Stimulated activated CD4-positive, alpha-beta T cell treated with anti-CD3 and anti-CD28 coated beads, Interleukin-15, amount 100 ng/mL, for 1 hour (primary cell): ENCODE measurements around the gene RRAGD.

Experiments used
- DNase-seq, 2 donors: peaks; one replicate each; pipeline ENCODE4 v3.0.0-alpha.2; 2020; ENCODE audit warnings: low read depth in 1 of 2, low spot score in 1 of 2

RRAGD gene

GRCh38 chr6:89378628-89379027 lies 33.4 kb downstream of the RRAGD start:
- DNase-seq: no peak

DNA sequence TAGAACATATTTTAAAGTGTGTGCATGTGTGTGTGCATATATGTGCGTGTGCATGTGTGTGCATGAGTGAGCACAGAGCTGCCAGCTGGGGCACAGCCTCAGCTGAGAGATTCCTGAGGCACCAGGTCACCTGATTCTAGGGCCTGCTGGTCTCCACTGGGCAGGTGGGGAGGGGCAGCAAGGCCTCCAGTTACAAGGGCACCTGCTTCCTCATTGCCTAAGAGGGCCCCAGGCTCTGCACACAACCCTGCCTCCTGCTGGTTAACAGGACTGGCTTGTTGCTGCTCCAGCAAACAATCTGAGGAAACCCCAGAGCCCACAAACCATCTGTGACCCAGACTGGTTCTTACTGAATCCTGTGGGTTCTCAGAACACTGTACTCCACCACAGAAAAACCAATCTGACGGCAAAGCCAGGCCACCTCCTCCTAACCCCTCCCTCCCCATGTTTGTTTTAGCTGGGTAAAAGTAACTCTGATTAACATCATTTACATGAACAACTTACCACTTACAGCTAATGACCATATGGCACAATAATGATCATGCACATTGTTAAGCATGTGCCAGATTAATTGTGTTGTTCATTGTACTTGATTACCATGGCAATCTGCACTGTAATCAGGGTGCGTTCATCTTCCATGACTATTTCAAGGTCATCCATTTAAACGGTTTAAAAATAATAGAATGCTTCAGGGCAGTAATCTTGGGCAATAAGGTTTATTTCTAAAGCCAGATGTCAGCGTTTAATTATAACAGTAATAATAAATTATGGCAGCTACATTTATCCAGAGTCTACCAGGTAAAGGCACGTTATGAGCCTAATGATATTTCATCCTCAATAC lies 36.4 kb downstream of the RRAGD start:
- peak in 1 of 2 donors; percentile 40 for DNase-seq

DNA sequence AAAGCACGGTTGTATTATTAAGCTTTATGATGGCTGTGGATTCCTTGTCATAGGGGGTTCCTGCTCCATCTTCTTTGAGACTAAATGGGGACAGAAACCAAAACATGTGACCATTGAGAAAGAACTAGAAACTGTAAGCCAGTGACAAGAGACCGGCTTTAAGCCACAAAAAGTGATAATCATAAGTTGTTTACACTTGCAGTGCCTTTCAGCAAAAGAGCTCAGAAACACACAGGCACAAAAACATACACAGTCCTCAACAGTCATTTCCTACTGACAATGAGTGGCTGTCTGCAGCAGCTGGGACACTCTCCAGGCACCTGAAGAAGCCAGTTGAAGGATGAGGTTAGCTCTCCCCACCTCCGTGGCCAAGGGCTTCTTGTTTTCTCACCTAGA lies 39.6 kb downstream of the RRAGD start:
- no peak for DNase-seq

GRCh38 chr6:89371849-89372505 lies 40.1 kb downstream of the RRAGD start:
- DNase-seq: peak; percentile 64 to 66

DNA sequence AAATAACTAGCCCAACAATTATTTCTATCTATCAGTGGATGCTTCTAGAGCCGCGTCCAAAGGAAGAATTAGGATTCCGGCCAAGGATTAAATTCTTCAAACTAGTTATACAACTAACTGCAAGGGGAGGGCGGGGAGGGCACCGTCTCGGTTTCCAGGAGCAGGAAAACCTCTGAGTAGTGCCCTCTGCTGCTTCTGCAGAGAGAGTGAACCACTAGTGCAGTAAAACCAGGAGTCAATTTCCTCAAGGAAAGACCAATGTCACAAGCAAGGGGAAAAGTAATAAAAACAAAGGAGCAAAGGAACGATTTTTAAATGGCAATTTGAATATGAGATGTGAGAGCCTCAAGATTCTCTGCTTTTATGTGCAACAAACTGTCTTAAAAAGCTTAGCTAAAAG lies 43.1 kb downstream of the RRAGD start:
- no peak for DNase-seq

DNA sequence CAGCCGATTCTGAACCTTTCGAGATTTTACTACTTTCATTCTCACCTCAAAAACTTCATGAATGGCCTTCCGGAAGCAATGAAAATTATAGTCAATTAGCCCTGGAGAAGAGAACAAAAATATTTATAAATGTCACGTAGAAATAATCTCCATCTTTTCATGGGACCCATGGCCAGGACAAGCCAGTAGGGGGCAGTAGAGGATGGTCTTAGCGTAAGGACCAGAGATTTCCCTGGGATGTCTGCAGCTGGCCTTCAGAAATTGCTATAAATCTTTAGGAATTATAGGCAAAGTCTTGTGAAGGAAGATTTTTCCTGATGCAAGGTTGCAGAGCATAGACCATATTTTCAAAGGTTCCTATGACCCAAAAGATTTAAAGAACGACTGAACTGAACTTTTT lies 44.0 kb downstream of the RRAGD start:
- DNase-seq: peak; percentile 13 to 34

GRCh38 chr6:89364586-89364985 lies 47.5 kb downstream of the RRAGD start:
- no peak for DNase-seq

GRCh38 chr6:89361171-89361570 lies 50.9 kb downstream of the RRAGD start:
- no peak for DNase-seq

DNA sequence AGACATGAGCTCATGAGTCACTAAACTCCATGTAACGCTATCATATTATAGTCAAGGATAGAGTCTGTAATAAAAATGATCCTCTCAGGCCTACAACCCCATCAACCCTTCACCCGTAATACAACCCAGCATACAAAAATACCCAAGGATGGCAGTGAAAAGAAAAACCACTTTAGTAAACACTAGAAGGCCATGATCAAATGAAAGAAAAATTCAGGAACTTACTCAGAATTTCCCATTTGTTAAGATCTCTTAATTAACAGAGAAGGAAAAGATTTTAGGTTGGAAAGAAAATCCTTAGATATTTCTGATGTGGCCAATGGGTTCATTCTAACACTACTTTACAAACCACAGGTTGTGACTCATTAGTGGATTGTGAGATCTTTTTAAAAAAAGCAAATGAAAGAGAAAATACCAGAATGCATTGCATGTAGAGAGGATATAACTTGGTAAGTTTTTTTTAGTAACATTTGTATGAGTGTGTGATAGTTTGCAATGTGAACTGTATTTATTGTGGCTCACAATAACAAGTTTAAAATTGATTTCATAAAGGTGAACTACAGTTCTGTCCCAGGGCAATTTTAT lies 51.6 kb downstream of the RRAGD start:
- DNase-seq: no peak

DNA sequence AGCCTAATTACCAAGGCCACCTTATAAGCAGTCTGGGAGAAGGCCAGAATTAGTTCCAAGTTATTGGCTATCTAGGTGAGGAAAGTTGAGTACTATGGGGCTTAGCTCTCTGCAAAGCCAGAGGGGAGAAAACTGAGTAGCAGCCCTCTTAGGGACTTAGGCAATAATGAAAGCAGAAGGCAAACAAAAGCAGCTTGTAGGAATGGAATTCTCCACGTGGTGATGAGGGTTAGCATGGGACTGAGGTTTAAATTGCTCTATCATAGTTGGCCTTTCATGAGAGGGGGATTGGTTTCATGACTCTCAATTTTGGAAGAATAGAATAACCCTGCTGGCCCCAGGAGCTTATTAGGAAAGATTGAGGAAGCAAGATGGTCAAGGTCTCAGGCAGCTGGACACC lies 52.5 kb downstream of the RRAGD start:
- DNase-seq: no peak

- DNase-seq: no peak
Observed at GRCh38 chr6:89357390-89357789, 54.7 kb downstream of the RRAGD start.

- DNase-seq: no peak
Observed at GRCh38 chr6:89356642-89357170, 55.4 kb downstream of the RRAGD start.

GRCh38 chr6:89355511-89356194 lies 56.4 kb downstream of the RRAGD start:
- DNase-seq: no peak

- DNase-seq: no peak
Observed at GRCh38 chr6:89353702-89354392, 58.2 kb downstream of the RRAGD start.

GRCh38 chr6:89353118-89353556 lies 58.9 kb downstream of the RRAGD start:
- peak in 1 of 2 donors; percentile 3 for DNase-seq

GRCh38 chr6:89352278-89353117 lies 59.6 kb downstream of the RRAGD start, which contains the start of gene UBE2J1:
Gene UBE2J1 (minus strand): TSS chr6:89352722. CDS start chr6:89352569, 153 bp downstream.
- DNase-seq: peak; percentile 51 to 54

- DNase-seq: no peak
Observed at GRCh38 chr6:89351671-89352277, 60.3 kb downstream of the RRAGD start.

DNA sequence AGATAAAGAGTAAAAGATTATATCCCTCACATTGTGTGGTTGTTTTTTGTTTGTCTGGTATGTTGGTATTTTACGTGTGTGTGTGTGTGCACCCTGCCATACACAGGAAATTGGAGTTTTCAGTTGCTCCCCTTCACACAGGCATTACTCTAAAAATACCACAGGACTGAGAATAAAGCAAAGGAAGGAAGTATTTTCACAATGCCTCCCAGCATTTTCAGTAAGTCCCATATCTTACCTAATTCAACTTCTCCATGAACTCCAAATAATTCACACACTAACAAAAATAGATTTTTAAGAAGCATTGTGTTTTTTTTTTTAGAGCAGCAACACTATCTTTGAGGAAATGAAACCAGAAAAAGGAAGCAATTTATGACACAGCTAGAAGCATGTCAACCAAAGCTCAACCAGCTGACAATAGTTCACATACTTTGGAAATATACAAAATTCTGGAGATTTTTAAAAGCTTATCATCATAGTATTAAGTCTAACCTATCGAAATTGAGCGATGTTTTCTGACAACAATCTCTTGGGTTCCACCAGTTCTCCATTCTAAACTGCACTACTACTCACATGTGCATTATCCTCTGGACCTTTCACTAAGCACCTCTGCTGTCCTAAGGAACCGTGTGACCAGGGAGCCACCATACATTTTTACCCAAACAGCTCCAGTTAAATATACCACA lies 61.6 kb downstream of the RRAGD start:
- no peak for DNase-seq

GRCh38 chr6:89348372-89348771 lies 63.7 kb downstream of the RRAGD start:
- DNase-seq: no peak
